Stomach (tissue), 9 donors: ENCODE measurements around the gene NCS1. TPM values are rescaled to one million over a fixed set of nuclear protein-coding genes. Genes with fewer than 3 reads are reported as not detected.

Experiments used
- DNase-seq, 2 donors: peaks; one replicate each; pipeline versions ENCODE4 v3.0.0 to v3.0.0-alpha.2; 2013 to 2019
- H3K27ac ChIP-seq, 5 donors: fragments of 200-600 bp in 4 of 5; sonication (generic) in 4 of 5; one replicate each; pipeline ENCODE4 v1.5.1; 2013 to 2019; ENCODE audit warnings: mild to moderate bottlenecking in 1 of 5, moderate library complexity in 1 of 5
- H3K27me3 ChIP-seq, 3 donors: fragments of 200-600 bp; sonication (generic); one replicate each; pipeline ENCODE4 v1.5.1; 2017 to 2019; ENCODE audit warnings: mixed run types in 1 of 3
- H3K36me3 ChIP-seq, 4 donors: fragments of 200-600 bp; sonication (generic); 1 replicate in 3 of 4; 2 replicates in 1 of 4; pipeline ENCODE4 v1.5.1; 2016 to 2019
- H3K4me1 ChIP-seq, 4 donors: fragments of 200-600 bp; sonication (generic); one replicate each; pipeline ENCODE4 v1.5.1; 2016 to 2019
- H3K4me3 ChIP-seq, 4 donors: fragments of 200-600 bp; sonication (generic) in 3 of 4; one replicate each; pipeline ENCODE4 v1.5.1; 2016 to 2019; ENCODE audit warnings: mild to moderate bottlenecking in 1 of 4
- H3K9me3 ChIP-seq, 4 donors: fragments of 200-600 bp; sonication (generic); one replicate each; pipeline ENCODE4 v1.5.1; 2016 to 2019
- CTCF ChIP-seq, 7 experiments: fragments of 450-650 bp in 4 of 7; fragments of 200-600 bp in 3 of 7; sonication (generic) in 3 of 7; IDR thresholded peaks; one replicate each; pipeline ENCODE4 v1.5.1; 2016 to 2019; ENCODE audit warnings: antibody characterized with exemption in 7 of 7, control low read depth in 2 of 7, mild to moderate bottlenecking in 1 of 7
- EP300 ChIP-seq: sonication (generic); formaldehyde crosslinking; IDR thresholded peaks from one replicate; pipeline ENCODE4 v1.6.1; 2017; ENCODE audit warnings: antibody characterized with exemption
- POLR2A ChIP-seq, 4 donors: fragments of 450-650 bp; IDR thresholded peaks; one replicate each; pipeline ENCODE4 v1.6.1; 2016; ENCODE audit warnings: antibody characterized with exemption in 4 of 4, control low read depth in 2 of 4, mild to moderate bottlenecking in 1 of 4, moderate library complexity in 1 of 4
- POLR2AphosphoS5 ChIP-seq, 3 donors: sonication (generic); formaldehyde crosslinking; IDR thresholded peaks; one replicate each; pipeline ENCODE4 v1.6.1; 2016; ENCODE audit warnings: antibody characterized with exemption in 3 of 3
- WGBS, 5 donors: extraction: QIAGEN DNeasy Blood & Tissue Kit in 3 of 5; methylation state at CpG; one replicate each; pipeline versions ENCODE4 v1.1.5 to v1.1.7; 2013 to 2018; 5-methylcytosine and 5-hydroxymethylcytosine counted together
- intact Hi-C: fragments of 100-400 bp; cut with DNase I; formaldehyde crosslinking; loops from one replicate; pipeline ENCODE4 v1.15.1; 2023; ENCODE audit warnings: low total_unique reads
- polyA plus RNA-seq, 3 donors: library from polyadenylated mRNA; stranded (reverse); fragments of 200-250 nt; gene quantifications; one replicate each; pipeline ENCODE4 v1.2.3, GENCODE V29; 2013
- total RNA-seq, 5 donors: library from RNA; depleted of rRNA; stranded (reverse); fragments of >200 nt; gene quantifications; one replicate each; pipeline versions ENCODE4 v1.1.0 to v1.2.3, GENCODE V29; 2014 to 2016
- donor health status: healthy with polysubstance abuse.
- donor health status: Bipolar disorder and iron deficiency.
- donor health status: healthy.

NCS1 gene
- total and polyA plus RNA-seq, 8 donors = 3.2 to 50.0 (median 16.6) TPM

- intact Hi-C loops = loop anchor here (5.0 kb wide), 2 partner anchors 109 to 126 kb away; no protein-coding TSS in a partner anchor
- no peaks in the 10 kb centered on the region for H3K9me3 ChIP-seq
- TF ChIP-seq POLR2A (IDR thresholded peaks at IDR 0.05) = no peak
- TF ChIP-seq EP300 = no peak
- no peak for TF ChIP-seq POLR2AphosphoS5 (IDR thresholded peaks at IDR 0.05)
- no peak for TF ChIP-seq CTCF (IDR thresholded peaks at IDR 0.05)
- H3K36me3 ChIP-seq = peaks cover 0 to 32% (median 12%) of the 10 kb centered on the region in 4 donors
- no peak for DNase-seq
- peak overlapping the region in 1 of 5 donors; percentile 47 for H3K27ac ChIP-seq
- H3K27me3 ChIP-seq = no peaks in the 10 kb centered on the region
- 89 to 96% (median 90%) methylated on average over 8 of the region's 8 CpGs for WGBS, 5 donors
- H3K4me1 ChIP-seq = peaks cover 7 to 19% (median 11%) of the 10 kb centered on the region in 4 donors
- H3K4me3 ChIP-seq = no peak overlapping the region
These were observed 61.4 kb downstream of the NCS1 start for GRCh38 chr9:130233587-130233945.

GRCh38 chr9:130234340-130235260, 62.4 kb downstream of the NCS1 start:
- TF ChIP-seq POLR2A (IDR thresholded peaks at IDR 0.05) (no peak), EP300 (no peak), CTCF (IDR thresholded peaks at IDR 0.05) (no peak), POLR2AphosphoS5 (IDR thresholded peaks at IDR 0.05) (no peak)
- no peak for DNase-seq
- intact Hi-C loops = loop anchor here (5.0 kb wide), 2 partner anchors 108 to 127 kb away; no protein-coding TSS in a partner anchor

GRCh38 chr9:130235558-130236435, 63.6 kb downstream of the NCS1 start:
- peak overlapping the region in 3 of 5 donors; percentile 26 to 74 (median 47) for H3K27ac ChIP-seq
- peak overlapping the region in 1 of 4 donors; percentile 23 for H3K4me3 ChIP-seq
- 38 to 51% (median 48%) methylated on average over 37 to 45 of the region's 45 CpGs for WGBS, 5 donors
- H3K27me3 ChIP-seq = no peaks in the 10 kb centered on the region
- H3K36me3 ChIP-seq = peaks cover 0 to 22% (median 11%) of the 10 kb centered on the region in 4 donors
- DNase-seq = peak; percentile 67 to 87
- no peaks in the 10 kb centered on the region for H3K9me3 ChIP-seq
- intact Hi-C loops = no loop called here
- peaks cover 7 to 28% (median 13%) of the 10 kb centered on the region in 4 donors for H3K4me1 ChIP-seq
- TF ChIP-seq CTCF (IDR thresholded peaks at IDR 0.05) (peak in 6 of 7 experiments; percentile 88 to 100 (median 98)), POLR2AphosphoS5 (IDR thresholded peaks at IDR 0.05) (peak in 1 of 3 donors; percentile 43), EP300 (no peak), POLR2A (IDR thresholded peaks at IDR 0.05) (no peak)

More at GRCh38 chr9:130234340-130235260, 62.4 kb downstream of the NCS1 start:
- Histone ChIP-seq H3K9me3 (no peaks in the 10 kb centered on the region), H3K36me3 (peaks cover 0 to 31% (median 11%) of the 10 kb centered on the region in 4 donors), H3K27me3 (no peaks in the 10 kb centered on the region), H3K4me1 (peaks cover 7 to 19% (median 13%) of the 10 kb centered on the region in 4 donors), H3K4me3 (no peak overlapping the region), H3K27ac (peak overlapping the region in 3 of 5 donors; percentile 26 to 74 (median 47))
- WGBS, 5 donors = 81 to 91% (median 88%) methylated on average over 15 to 26 of the region's 26 CpGs
